GM19043 (cell line): ENCODE measurements around the gene CCDC85B.
"Not testable (repeated sequence)": the region's sequence is repeated elsewhere in the genome, so short reads cannot be mapped to it uniquely, and the experiment has no call there.

ENCODE experiments used
- ATAC-seq: cut with Tn5 transposase; IDR thresholded peaks from one replicate; pipeline ENCODE4 v1.9.1; 2021; ENCODE audit warnings: low read depth; ENCODE audit not compliant: unreplicated experiment

The CCDC85B gene

GRCh38 chr11:65885808-65886536 is 4.5 kb upstream of the CCDC85B start:
- ATAC-seq = no peak

DNA sequence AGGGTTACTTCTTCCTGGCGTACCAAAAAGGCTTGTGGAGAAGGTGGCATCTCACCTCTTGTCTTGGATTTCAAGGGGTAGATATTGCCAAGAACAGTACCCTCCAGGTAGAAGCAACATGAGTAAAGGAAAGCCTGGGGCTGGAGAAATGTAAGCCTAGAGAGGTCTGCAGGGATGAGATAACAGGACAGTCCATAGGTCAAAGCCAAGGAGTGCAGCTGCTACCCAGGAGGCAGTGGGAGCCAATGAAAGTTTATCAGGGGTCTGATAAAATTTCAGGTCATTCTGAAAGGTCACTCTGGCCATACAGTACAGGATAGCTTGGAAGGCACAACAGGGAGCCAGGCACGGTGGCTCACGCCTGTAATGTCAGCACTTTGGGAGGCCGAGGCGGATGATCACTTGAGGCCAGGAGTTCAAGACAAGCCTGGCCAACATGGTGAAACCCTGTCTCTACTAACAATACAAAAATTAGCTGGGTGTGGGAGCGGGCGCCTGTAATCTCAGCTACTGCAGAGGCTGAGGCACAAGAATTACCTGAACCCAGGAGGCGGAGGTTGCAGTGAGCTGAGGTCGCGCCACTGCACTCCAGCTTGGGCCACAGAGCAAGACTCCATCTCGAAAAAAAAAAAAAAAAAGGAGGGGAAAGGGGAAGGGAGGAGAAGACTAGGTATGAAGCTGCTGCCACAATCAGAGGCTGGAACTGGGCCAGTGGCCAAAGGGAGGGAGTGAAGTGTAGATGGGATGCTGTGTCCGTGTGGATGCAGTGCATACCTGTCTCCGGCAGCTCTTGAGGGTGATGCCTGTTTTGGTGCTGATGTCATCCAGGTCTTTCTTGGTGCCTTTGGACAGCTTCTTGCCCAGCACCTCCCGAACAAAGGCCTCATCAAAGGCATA is 3.4 kb upstream of the CCDC85B start:
- ATAC-seq = no peak

GRCh38 chr11:65887723-65888162 is 2.7 kb upstream of the CCDC85B start:
- no peak for ATAC-seq

DNA sequence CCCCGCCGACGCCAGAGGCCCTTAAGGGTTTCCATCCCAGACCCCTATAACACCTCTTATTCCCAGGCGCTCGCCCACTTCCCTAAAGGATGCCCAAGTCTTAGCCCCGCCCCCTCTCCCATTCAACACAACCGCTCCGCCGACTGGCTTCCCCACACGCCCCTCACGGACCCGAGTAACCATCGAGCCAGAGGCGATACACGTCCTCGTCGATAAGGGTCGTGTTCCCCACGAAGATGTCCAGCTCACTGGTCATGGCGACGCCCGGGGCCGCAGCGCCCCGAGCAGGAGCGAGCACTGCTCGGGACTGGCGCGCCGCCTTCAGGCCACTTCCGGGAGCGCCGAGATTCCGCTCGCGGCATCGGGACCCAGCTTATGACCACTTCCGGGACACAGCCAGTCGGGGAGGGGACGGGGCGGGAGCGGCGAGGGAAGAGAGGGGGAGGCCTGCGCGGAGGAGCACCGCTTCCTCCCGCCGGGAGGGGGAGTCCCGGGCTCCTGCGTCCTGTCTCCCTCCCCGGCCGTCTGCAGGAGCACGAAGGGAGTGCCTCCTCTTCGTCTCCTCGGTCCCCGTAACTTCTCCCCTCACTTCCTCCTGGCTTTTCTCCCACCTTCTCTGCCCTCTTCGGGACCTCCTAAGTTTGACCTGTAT is 2.2 kb upstream of the CCDC85B start, which contains the start of gene FIBP:
Gene FIBP (minus strand): TSS at position 309 of the 652 bp plus-strand sequence. CDS start 53 bp downstream, at position 256.
- no peak for ATAC-seq

DNA sequence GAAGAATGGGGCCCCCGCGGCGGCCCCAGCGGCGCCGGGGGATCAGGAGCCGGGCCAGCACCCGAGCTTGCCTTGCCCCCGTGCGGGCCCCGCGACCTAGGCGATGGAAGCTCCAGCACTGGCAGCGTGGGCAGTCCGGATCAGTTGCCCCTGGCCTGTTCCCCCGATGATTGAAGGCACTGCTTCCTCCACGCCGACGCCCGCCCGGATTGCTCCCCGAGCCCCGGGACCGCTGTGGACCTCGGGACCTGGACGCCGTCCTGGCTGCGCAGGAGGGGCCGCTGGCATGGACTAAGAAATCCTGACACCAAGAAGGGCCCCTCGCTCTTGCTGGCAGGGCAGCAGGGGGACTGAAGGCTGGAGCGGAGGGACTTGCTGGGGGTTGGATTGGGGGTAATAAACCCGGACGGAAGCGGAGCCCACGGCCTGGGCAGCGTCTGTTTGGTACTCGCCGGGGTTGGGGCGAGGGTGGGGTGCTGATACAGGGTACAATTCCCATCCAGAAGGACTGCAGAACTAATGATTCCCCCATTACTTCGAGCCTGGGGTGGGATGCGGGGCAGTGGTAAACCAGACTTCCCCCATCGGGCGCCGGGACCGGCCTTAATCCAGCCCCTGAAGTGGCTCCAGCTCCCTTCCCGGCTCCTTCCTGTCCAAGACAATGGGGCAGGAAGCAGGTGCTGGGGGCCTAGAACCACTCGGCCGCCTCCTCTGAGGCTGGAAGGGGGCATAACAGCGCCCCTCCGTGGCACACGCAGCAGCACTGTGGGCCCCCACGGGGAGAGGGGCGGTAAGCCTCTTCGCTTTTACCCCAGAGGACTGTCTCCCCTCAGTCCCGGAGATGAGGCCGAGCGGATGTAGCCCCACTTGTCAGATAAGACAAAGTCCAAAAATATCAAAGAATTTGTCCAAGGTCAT is 1.0 kb downstream of the CCDC85B start:
- no peak for ATAC-seq

- ATAC-seq = not testable (repeated sequence)
These were observed 1.7 kb downstream of the CCDC85B start for GRCh38 chr11:65892137-65892540.

- ATAC-seq = no peak
These were observed 2.3 kb downstream of the CCDC85B start for GRCh38 chr11:65892661-65893317.

GRCh38 chr11:65894034-65894591 is 3.6 kb downstream of the CCDC85B start:
- ATAC-seq = no peak

- no peak for ATAC-seq
These were observed 5.1 kb downstream of the CCDC85B start for GRCh38 chr11:65895482-65895981.

DNA sequence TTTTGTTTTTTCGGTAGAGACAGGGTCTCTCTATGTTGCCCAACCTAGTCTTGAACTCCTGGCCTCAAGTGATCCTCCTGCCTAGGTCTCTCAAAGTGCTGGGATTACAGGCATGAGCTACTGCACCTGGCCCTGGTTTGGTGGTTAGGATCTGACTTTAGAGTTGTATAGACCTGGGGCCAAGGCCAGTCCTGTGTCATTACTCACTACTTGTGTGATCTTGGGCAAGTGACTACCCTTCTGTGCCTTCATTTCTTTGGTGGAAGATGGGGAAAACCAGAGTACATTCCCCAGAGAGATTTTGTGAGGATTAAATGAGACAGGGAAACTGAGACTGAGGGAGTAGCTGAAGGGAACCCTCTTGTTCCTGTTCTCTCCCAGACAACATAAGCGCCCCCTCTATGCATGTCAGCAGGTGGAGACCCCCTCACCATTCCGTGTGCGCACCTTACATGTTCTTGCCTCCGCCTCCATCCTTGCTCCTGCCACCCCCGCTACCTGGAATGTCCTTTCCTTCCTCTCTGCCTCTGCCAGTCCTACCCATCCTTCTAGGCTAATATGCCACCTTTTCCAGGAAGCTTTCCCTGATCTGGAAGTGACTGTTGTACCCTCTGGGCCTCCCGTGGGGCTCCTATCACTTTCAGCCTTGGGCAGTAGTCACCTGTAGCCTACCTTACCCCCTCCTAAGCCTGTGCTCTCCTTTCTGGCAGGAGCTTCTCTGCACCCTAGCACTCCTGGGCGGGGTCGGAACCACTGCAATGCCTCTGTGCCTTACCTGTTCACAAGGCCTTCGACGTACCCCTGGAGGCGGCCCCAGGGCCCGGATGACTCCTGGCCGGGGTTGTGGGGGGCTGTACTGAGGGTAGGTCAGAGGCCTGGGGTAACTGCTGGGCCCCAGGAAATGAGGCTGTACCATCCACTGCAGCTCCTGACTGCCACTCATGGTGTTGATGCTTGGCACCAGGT is 5.8 kb downstream of the CCDC85B start:
- no peak for ATAC-seq

GRCh38 chr11:65897020-65897471 is 6.6 kb downstream of the CCDC85B start:
- no peak for ATAC-seq

DNA sequence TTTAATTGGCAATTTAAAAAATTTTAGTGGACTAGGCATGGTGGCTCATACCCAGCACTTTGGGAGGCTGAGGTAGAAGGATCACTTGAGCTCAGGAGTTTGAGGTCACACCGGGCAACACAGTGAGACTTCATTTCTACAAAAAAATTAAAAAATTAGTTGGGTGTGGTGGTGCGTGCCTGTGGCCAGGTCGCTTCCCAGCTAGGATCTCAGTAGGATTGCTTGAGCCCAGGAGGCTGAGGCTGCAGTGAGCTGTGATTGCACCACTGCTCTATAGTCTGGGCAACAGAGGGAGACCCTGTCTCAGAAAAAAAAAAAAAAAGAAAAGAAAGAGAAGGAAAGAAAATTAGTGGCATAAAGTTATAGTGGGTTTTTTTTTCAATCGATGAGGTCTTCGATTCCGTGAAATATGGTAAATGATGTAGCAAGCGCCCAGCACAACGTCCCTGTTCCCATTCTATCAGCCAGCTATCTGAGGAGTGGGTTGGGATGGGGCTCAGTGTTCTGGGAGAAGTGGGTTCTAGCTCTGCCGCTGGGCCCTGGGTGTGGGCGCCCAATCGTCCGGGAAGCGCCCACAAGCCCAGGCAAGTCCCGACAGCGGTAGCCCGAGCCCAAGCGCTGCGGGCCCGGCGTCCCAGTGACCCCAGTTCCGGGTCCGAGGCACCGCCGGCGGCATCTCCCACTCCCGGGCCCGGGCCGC is 8.3 kb downstream of the CCDC85B start:
- ATAC-seq = no peak

DNA sequence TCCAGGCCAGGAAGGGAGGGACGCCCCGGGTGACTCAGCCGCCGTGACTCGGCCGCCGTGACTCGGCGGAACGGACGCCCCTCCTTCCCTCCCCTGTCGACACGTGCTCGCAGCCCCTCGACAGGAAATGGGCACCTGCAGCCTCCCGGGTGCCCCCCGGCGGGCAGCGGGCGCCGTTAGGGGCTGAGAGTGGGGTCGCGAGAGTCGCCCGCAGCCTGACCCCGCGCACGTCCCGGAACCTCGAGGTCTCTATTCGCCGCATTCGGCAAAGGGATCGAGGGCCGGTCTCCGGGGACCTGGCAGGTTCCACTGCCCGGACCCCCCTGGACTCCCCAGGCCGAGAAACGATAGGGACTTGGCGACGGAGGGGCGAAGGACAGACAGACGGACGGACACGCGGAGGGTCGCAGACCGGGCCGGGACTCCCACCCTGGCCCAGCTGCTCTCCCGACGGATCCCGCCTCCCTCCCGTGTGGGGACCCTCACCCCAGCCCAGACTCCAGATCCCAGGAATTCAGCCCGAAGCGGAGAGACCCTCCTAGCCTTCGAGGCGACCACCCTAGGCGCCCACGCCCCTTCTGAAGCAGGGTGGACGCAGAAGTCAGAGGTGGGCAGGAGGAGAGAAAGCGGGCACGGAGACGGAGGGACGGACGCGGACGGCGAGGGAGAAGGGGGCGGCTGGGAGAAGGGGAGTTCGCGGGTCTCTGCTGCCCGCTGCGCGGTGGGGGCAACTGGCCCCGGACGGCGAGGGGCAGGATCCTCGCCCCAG is 9.1 kb downstream of the CCDC85B start:
- no peak for ATAC-seq

GRCh38 chr11:65900125-65900898 is 9.8 kb downstream of the CCDC85B start, which contains the start of gene FOSL1:
Gene FOSL1, minus strand, starts transcription at chr11:65900388. Its CDS starts 49 bp downstream, at chr11:65900339.
- peak; percentile 70 for ATAC-seq

DNA sequence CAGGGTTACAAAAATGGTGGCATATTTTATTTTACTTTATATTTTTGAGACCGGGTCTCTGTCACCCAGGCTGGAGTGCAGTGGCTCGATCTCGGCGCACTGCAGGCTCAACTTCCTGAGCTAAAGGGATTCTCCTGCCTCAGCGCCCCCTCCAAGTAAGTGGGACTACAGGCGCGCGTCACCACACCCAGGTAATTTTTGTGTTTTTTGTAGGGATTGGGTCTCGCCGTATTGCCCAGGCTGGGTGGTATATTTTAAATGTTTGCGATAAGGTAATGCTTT is 10.4 kb downstream of the CCDC85B start:
- ATAC-seq = no peak

DNA sequence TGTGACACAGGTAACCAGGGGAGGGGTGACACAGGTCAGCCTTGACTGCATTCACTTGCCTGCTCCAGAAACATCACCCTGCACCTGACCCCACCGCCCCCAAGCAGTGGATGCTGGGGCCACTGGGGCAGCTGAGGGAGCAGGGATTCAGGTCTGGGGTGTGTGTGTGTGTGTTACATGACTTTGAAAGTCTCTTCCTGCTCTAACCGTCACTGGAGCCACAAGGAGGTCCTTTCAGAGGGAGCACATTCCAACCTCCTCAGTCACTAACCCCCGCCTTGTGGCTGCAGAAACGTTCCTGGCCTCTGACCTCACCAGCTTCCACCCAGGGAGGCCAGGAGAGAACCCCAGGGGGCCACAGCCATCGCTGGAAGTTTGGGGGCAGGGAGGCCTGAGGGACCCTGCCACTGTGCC is 12.6 kb downstream of the CCDC85B start:
- no peak for ATAC-seq
